Activated CD8-positive, alpha-beta T cell treated with anti-CD3 and anti-CD28 coated beads, Interleukin-2, amount 10 ng/mL, durations not matched to agents 7 days and 5 days (primary cell): ENCODE data around the gene MIOS. TPM values are rescaled to one million over a fixed set of nuclear protein-coding genes. Genes with fewer than 3 reads are reported as not detected.

Experiments
- ATAC-seq: fragments of 150-1000 bp; cut with Tn5 transposase; one replicate; pipeline ENCODE4 v1.10.0; 2021; ENCODE audit warnings: moderate library complexity
- CTCF ChIA-PET: fragments of 350-600 bp; sonication (Branson Sonifier 250); formaldehyde crosslinking; loops from one replicate; lab custom pipeline; 2021; ENCODE audit warnings: antibody characterized with exemption; lab: Charles Lee
- POLR2A ChIA-PET: fragments of 350-600 bp; sonication (Branson Sonifier 250); formaldehyde crosslinking; loops from one replicate; lab custom pipeline; 2021; ENCODE audit warnings: antibody characterized with exemption; lab: Charles Lee
- DNase-seq: peaks from one replicate; pipeline ENCODE4 v3.0.0-alpha.2; 2020
- H3K27ac Mint-ChIP-seq: one replicate; pipeline ENCODE4 v1.8.0; 2021; ENCODE audit warnings: mild to moderate bottlenecking, mixed read lengths
- H3K27me3 Mint-ChIP-seq: one replicate; pipeline ENCODE4 v1.8.0; 2021; ENCODE audit warnings: low read depth, mixed read lengths
- H3K36me3 Mint-ChIP-seq: one replicate; pipeline ENCODE4 v1.8.0; 2021; ENCODE audit warnings: low read depth, mixed read lengths
- H3K4me1 Mint-ChIP-seq: one replicate; pipeline ENCODE4 v1.8.0; 2021; ENCODE audit warnings: low read depth, mixed read lengths
- H3K4me3 Mint-ChIP-seq: one replicate; pipeline ENCODE4 v1.8.0; 2021; ENCODE audit warnings: mild to moderate bottlenecking, mixed read lengths
- H3K9me3 Mint-ChIP-seq: one replicate; pipeline ENCODE4 v1.8.0; 2022; ENCODE audit warnings: mixed read lengths; ENCODE audit not compliant: insufficient read depth
- total RNA-seq, 2 experiments: library from RNA; stranded (reverse); gene quantifications; one replicate each; pipeline ENCODE4 v1.2.3, GENCODE V29; 2021

MIOS gene
- total RNA-seq, 2 experiments from 2014 or later: 37.1 to 39.8 TPM

- Mint-ChIP-seq H3K27ac (no peak overlapping the region), H3K4me3 (no peak overlapping the region), H3K4me1 (peaks cover 6% of the 10 kb centered on the region), H3K27me3 (no peaks in the 10 kb centered on the region), H3K9me3 (no peaks in the 10 kb centered on the region), H3K36me3 (peaks cover 38% of the 10 kb centered on the region)
- CTCF ChIA-PET: interaction anchor here (0.9 to 2.0 kb wide), 8 partner anchors 9 to 700 kb away, joined by 3 to 8 read pairs (median 5); no protein-coding TSS in a partner anchor
- ATAC-seq: no peak
- DNase-seq: no peak
- POLR2A ChIA-PET: no interaction called here
These were observed 28.8 kb downstream of the MIOS start for GRCh38 chr7:7595451-7595850.

- H3K27me3 Mint-ChIP-seq: no peaks in the 10 kb centered on the region
- ChIA-PET CTCF (interaction anchor here (0.7 to 2.0 kb wide), 12 partner anchors 10 to 700 kb away, joined by 3 to 8 read pairs (median 4); partner anchors contain the start of gene UMAD1), POLR2A (interaction anchor here (0.6 kb wide), 1 partner anchor 21 kb away, joined by 4 read pairs; no protein-coding TSS in a partner anchor)
- DNase-seq (no peak), ATAC-seq (no peak)
- H3K4me3 Mint-ChIP-seq: no peak overlapping the region
- no peaks in the 10 kb centered on the region for H3K9me3 Mint-ChIP-seq
- H3K36me3 Mint-ChIP-seq: peaks cover 40% of the 10 kb centered on the region
- no peak overlapping the region for H3K27ac Mint-ChIP-seq
- peaks cover 6% of the 10 kb centered on the region for H3K4me1 Mint-ChIP-seq
These were observed 29.5 kb downstream of the MIOS start for GRCh38 chr7:7596176-7596575.

GRCh38 chr7:7607010-7607409, 40.3 kb downstream of the MIOS start:
- no peaks in the 10 kb centered on the region for H3K9me3 Mint-ChIP-seq
- no peaks in the 10 kb centered on the region for H3K27me3 Mint-ChIP-seq
- ChIA-PET POLR2A (no interaction called here), CTCF (interaction anchor here (1.0 kb wide), 1 partner anchor 11 kb away, joined by 3 read pairs; no protein-coding TSS in a partner anchor)
- DNase-seq: no peak
- H3K4me1 Mint-ChIP-seq: no peaks in the 10 kb centered on the region
- no peak overlapping the region for H3K27ac Mint-ChIP-seq
- peaks cover 19% of the 10 kb centered on the region for H3K36me3 Mint-ChIP-seq
- ATAC-seq: no peak
- H3K4me3 Mint-ChIP-seq: no peak overlapping the region

GRCh38 chr7:7609330-7609729, 42.6 kb downstream of the MIOS start:
- H3K4me3 Mint-ChIP-seq: no peak overlapping the region
- no peak for ATAC-seq
- POLR2A ChIA-PET: no interaction called here

GRCh38 chr7:7612519-7612918, 45.8 kb downstream of the MIOS start:
- CTCF ChIA-PET: no interaction called here
- POLR2A ChIA-PET: no interaction called here
- no peaks in the 10 kb centered on the region for H3K9me3 Mint-ChIP-seq
- DNase-seq (no peak), ATAC-seq (no peak)
- no peak overlapping the region for H3K27ac Mint-ChIP-seq
- H3K36me3 Mint-ChIP-seq: peaks cover 11% of the 10 kb centered on the region
- no peak overlapping the region for H3K4me3 Mint-ChIP-seq
- H3K4me1 Mint-ChIP-seq: peaks cover 5% of the 10 kb centered on the region
- no peaks in the 10 kb centered on the region for H3K27me3 Mint-ChIP-seq

More at GRCh38 chr7:7609330-7609729, 42.6 kb downstream of the MIOS start:
- Mint-ChIP-seq H3K27me3 (no peaks in the 10 kb centered on the region), H3K4me1 (no peaks in the 10 kb centered on the region), H3K9me3 (no peaks in the 10 kb centered on the region), H3K27ac (no peak overlapping the region), H3K36me3 (peaks cover 18% of the 10 kb centered on the region)
- CTCF ChIA-PET: no interaction called here
- DNase-seq: no peak

GRCh38 chr7:7613210-7613609, 46.5 kb downstream of the MIOS start:
- ATAC-seq (no peak), DNase-seq (no peak)
- Mint-ChIP-seq H3K4me1 (peaks cover 9% of the 10 kb centered on the region), H3K27me3 (no peaks in the 10 kb centered on the region), H3K36me3 (peaks cover 5% of the 10 kb centered on the region), H3K4me3 (no peak overlapping the region), H3K27ac (no peak overlapping the region), H3K9me3 (no peaks in the 10 kb centered on the region)
- POLR2A ChIA-PET: no interaction called here
- CTCF ChIA-PET: no interaction called here

GRCh38 chr7:7614018-7614741, 47.5 kb downstream of the MIOS start:
- H3K4me3 Mint-ChIP-seq: no peak overlapping the region
- ATAC-seq: no peak
- no peak for DNase-seq
- POLR2A ChIA-PET: no interaction called here
- H3K27me3 Mint-ChIP-seq: no peaks in the 10 kb centered on the region
- CTCF ChIA-PET: no interaction called here
- H3K27ac Mint-ChIP-seq: no peak overlapping the region
- H3K36me3 Mint-ChIP-seq: peaks cover 5% of the 10 kb centered on the region
- no peaks in the 10 kb centered on the region for H3K9me3 Mint-ChIP-seq
- peaks cover 9% of the 10 kb centered on the region for H3K4me1 Mint-ChIP-seq

GRCh38 chr7:7617550-7617949, 50.9 kb downstream of the MIOS start:
- H3K9me3 Mint-ChIP-seq: no peaks in the 10 kb centered on the region
- no peak overlapping the region for H3K4me3 Mint-ChIP-seq
- CTCF ChIA-PET: interaction anchor here (1.1 kb wide), 1 partner anchor 21 kb away, joined by 3 read pairs; no protein-coding TSS in a partner anchor
- peaks cover 9% of the 10 kb centered on the region for H3K4me1 Mint-ChIP-seq
- H3K27ac Mint-ChIP-seq: no peak overlapping the region
- no peak for DNase-seq
- no peaks in the 10 kb centered on the region for H3K36me3 Mint-ChIP-seq
- POLR2A ChIA-PET: interaction anchor here (1.2 kb wide), 1 partner anchor 23 kb away, joined by 3 read pairs; the partner anchor contains the start of gene UMAD1
- no peaks in the 10 kb centered on the region for H3K27me3 Mint-ChIP-seq
- ATAC-seq: no peak

GRCh38 chr7:7618410-7618809, 51.7 kb downstream of the MIOS start:
- no peaks in the 10 kb centered on the region for H3K27me3 Mint-ChIP-seq
- no peak overlapping the region for H3K27ac Mint-ChIP-seq
- ChIA-PET CTCF (interaction anchor here (1.1 kb wide), 1 partner anchor 22 kb away, joined by 3 read pairs; no protein-coding TSS in a partner anchor), POLR2A (no interaction called here)
- H3K9me3 Mint-ChIP-seq: no peaks in the 10 kb centered on the region
- H3K36me3 Mint-ChIP-seq: no peaks in the 10 kb centered on the region
- ATAC-seq: no peak
- no peak overlapping the region for H3K4me3 Mint-ChIP-seq
- peaks cover 9% of the 10 kb centered on the region for H3K4me1 Mint-ChIP-seq
- DNase-seq: no peak

- ChIA-PET POLR2A (no interaction called here), CTCF (no interaction called here)
- Mint-ChIP-seq H3K9me3 (no peaks in the 10 kb centered on the region), H3K4me3 (no peak overlapping the region), H3K36me3 (no peaks in the 10 kb centered on the region), H3K27ac (no peak overlapping the region), H3K4me1 (peaks cover 9% of the 10 kb centered on the region), H3K27me3 (no peaks in the 10 kb centered on the region)
- ATAC-seq: no peak
- no peak for DNase-seq
These were observed 53.6 kb downstream of the MIOS start for GRCh38 chr7:7620236-7620635.

GRCh38 chr7:7620644-7621210, 54.0 kb downstream of the MIOS start:
- peaks cover 9% of the 10 kb centered on the region for H3K4me1 Mint-ChIP-seq

GRCh38 chr7:7628476-7628875, 61.8 kb downstream of the MIOS start:
- no peak for DNase-seq

More at GRCh38 chr7:7620644-7621210, 54.0 kb downstream of the MIOS start:
- DNase-seq (no peak), ATAC-seq (no peak)
- no peaks in the 10 kb centered on the region for H3K9me3 Mint-ChIP-seq
- ChIA-PET POLR2A (no interaction called here), CTCF (no interaction called here)
- no peak overlapping the region for H3K27ac Mint-ChIP-seq
- no peak overlapping the region for H3K4me3 Mint-ChIP-seq
- no peaks in the 10 kb centered on the region for H3K27me3 Mint-ChIP-seq
- no peaks in the 10 kb centered on the region for H3K36me3 Mint-ChIP-seq

More at GRCh38 chr7:7628476-7628875, 61.8 kb downstream of the MIOS start:
- POLR2A ChIA-PET: no interaction called here
- peaks cover 6% of the 10 kb centered on the region for H3K9me3 Mint-ChIP-seq
- no peak overlapping the region for H3K27ac Mint-ChIP-seq
- no peak for ATAC-seq
- no peaks in the 10 kb centered on the region for H3K36me3 Mint-ChIP-seq
- peaks cover 2% of the 10 kb centered on the region for H3K27me3 Mint-ChIP-seq
- CTCF ChIA-PET: no interaction called here
- no peak overlapping the region for H3K4me3 Mint-ChIP-seq
- H3K4me1 Mint-ChIP-seq: no peaks in the 10 kb centered on the region
